GM12872 (cell line): ENCODE measurements around the gene SLC7A6.

Experiments used
- CTCF ChIP-seq: IDR thresholded peaks from 3 replicates; pipeline ENCODE4 v1.5.1; 2011; ENCODE audit warnings: low read depth, mild to moderate bottlenecking, low read length, moderate library complexity; ENCODE audit not compliant: insufficient read depth

SLC7A6 gene

GRCh38 chr16:68287276-68288251, 23.2 kb downstream of the SLC7A6 start:
- no peak for TF ChIP-seq CTCF

- TF ChIP-seq CTCF, result no peak
Observed at GRCh38 chr16:68288252-68288650, 23.9 kb downstream of the SLC7A6 start.

GRCh38 chr16:68289202-68289601, 24.9 kb downstream of the SLC7A6 start:
- no peak for TF ChIP-seq CTCF

- no peak for TF ChIP-seq CTCF
Observed at GRCh38 chr16:68289621-68290329, 25.4 kb downstream of the SLC7A6 start.

- TF ChIP-seq CTCF, result no peak
Observed at GRCh38 chr16:68290450-68290849, 26.1 kb downstream of the SLC7A6 start.

GRCh38 chr16:68291227-68291626, 26.9 kb downstream of the SLC7A6 start:
- TF ChIP-seq CTCF, result no peak

GRCh38 chr16:68292425-68292824, 28.1 kb downstream of the SLC7A6 start:
- TF ChIP-seq CTCF, result no peak
